GM23248 (cell line): ENCODE results near the gene ASAH2. TPM values are rescaled to one million over a fixed set of nuclear protein-coding genes. Genes with fewer than 3 reads are reported as not detected.
A peak's percentile ranks its signal among the peaks of the same experiment; 100 is the strongest.

Source experiments
- DNase-seq: peaks from one replicate; pipeline ENCODE4 v3.0.0-alpha.2; 2015
- H2AFZ ChIP-seq: fragments of 200-600 bp; sonication (generic); 2 replicates; pipeline ENCODE4 v1.6.1; 2016; ENCODE audit warnings: antibody characterized with exemption
- H3F3A ChIP-seq: fragments of 200-600 bp; sonication (generic); 2 replicates; pipeline ENCODE4 v1.6.1; 2016; ENCODE audit warnings: mild to moderate bottlenecking, antibody characterized with exemption, mixed run types; ENCODE audit not compliant: insufficient read depth
- H3K27ac ChIP-seq: fragments of 200-600 bp; sonication (generic); 2 replicates; pipeline ENCODE4 v1.5.1; 2016; ENCODE audit warnings: mild to moderate bottlenecking
- H3K27me3 ChIP-seq: fragments of 200-600 bp; sonication (generic); replicated peaks from 2 replicates; pipeline ENCODE4 v1.6.1; 2016; ENCODE audit warnings: mild to moderate bottlenecking; ENCODE audit not compliant: insufficient read depth
- H3K36me3 ChIP-seq: fragments of 200-600 bp; sonication (generic); 2 replicates; pipeline ENCODE4 v1.6.1; 2016; ENCODE audit warnings: low read depth, mild to moderate bottlenecking
- H3K4me1 ChIP-seq: fragments of 200-600 bp; sonication (generic); 2 replicates; pipeline ENCODE4 v1.6.1; 2016; ENCODE audit warnings: mild to moderate bottlenecking; ENCODE audit not compliant: insufficient read depth
- H3K4me2 ChIP-seq: fragments of 200-600 bp; sonication (generic); one replicate; pipeline ENCODE4 v1.6.1; 2016; ENCODE audit warnings: mild to moderate bottlenecking; ENCODE audit not compliant: unreplicated experiment
- H3K4me3 ChIP-seq: fragments of 200-600 bp; sonication (generic); 2 replicates; pipeline ENCODE4 v1.5.1; 2016; ENCODE audit warnings: mild to moderate bottlenecking
- H3K79me2 ChIP-seq: fragments of 200-600 bp; sonication (generic); 2 replicates; pipeline ENCODE4 v1.6.1; 2016; ENCODE audit warnings: mild to moderate bottlenecking; ENCODE audit not compliant: insufficient read depth
- H3K9ac ChIP-seq: fragments of 200-600 bp; sonication (generic); 2 replicates; pipeline ENCODE4 v1.6.1; 2016; ENCODE audit warnings: mild to moderate bottlenecking
- H3K9me2 ChIP-seq: fragments of 200-600 bp; sonication (generic); 2 replicates; pipeline ENCODE4 v1.6.1; 2016; ENCODE audit warnings: mixed run types, mild to moderate bottlenecking, moderate library complexity; ENCODE audit not compliant: insufficient read depth
- H3K9me3 ChIP-seq: fragments of 200-600 bp; sonication (generic); one replicate; pipeline ENCODE4 v1.6.1; 2017; ENCODE audit warnings: low read depth
- H4K20me1 ChIP-seq: fragments of 200-600 bp; sonication (generic); 2 replicates; pipeline ENCODE4 v1.6.0; 2016; ENCODE audit not compliant: insufficient read depth
- EZH2 ChIP-seq: fragments of 200-600 bp; sonication (generic); IDR thresholded peaks from 2 replicates; pipeline ENCODE4 v1.6.1; 2018; ENCODE audit warnings: antibody characterized with exemption, mild to moderate bottlenecking; ENCODE audit not compliant: insufficient read depth, poor library complexity, severe bottlenecking
- EZH2phosphoT487 ChIP-seq: fragments of 200-600 bp; sonication (generic); IDR thresholded peaks from 2 replicates; pipeline ENCODE4 v1.6.1; 2018; ENCODE audit warnings: antibody characterized with exemption, moderate library complexity, mild to moderate bottlenecking, low read depth; ENCODE audit not compliant: insufficient read depth
- WGBS, 2 experiments: methylation state at CpG; one replicate each; pipeline ENCODE4 v1.1.6; 2015 to 2017; ENCODE audit warnings: low lambda C conversion rate in 2 of 2, low coverage in 1 of 2; ENCODE audit errors: missing lambda C conversion rate in 2 of 2; 5-methylcytosine and 5-hydroxymethylcytosine counted together
- in situ Hi-C: fragments of 300-500 bp; cut with MboI; formaldehyde crosslinking; loops from 2 replicates; pipeline ENCODE4 v1.15.0; 2020
- polyA plus RNA-seq: library from polyadenylated mRNA; unstranded; fragments of >200 nt; fragmentation: Nextera tagmentation; extraction: Ambion mirVana; gene quantifications from 2 replicates; pipeline ENCODE4 v1.2.1, GENCODE V29; 2016
- total RNA-seq: library from RNA; depleted of rRNA; stranded (reverse); fragments of >200 nt; shearing (Covaris generic); gene quantifications from 2 replicates; pipeline ENCODE4 v1.2.3, GENCODE V29; 2014

The ASAH2 gene
- total and polyA plus RNA-seq, 2 experiments from 2014 or later, result 1.8 to 3.5 TPM

GRCh38 chr10:50286517-50286916, 35.2 kb upstream of the ASAH2 start:
- H2AFZ ChIP-seq, result no peak overlapping the region
- H3F3A ChIP-seq, result 0 out of 2 replicates have a peak, but pooled peaks cover 7% of the 10 kb centered on the region
- in situ Hi-C loops, result no loop called here
- no peak overlapping the region for H3K27ac ChIP-seq
- WGBS, 2 experiments, result 1 to 2% methylated on average over 2 of the region's 2 CpGs
- peak; percentile 85 for DNase-seq
- no peak overlapping the region for H3K9ac ChIP-seq
- H3K4me3 ChIP-seq, result no peak overlapping the region
- TF ChIP-seq EZH2phosphoT487 (no peak), EZH2 (no peak)
- no peaks in the 10 kb centered on the region for H4K20me1 ChIP-seq
- no peaks in the 10 kb centered on the region for H3K9me3 ChIP-seq
- H3K27me3 ChIP-seq, result no peaks in the 10 kb centered on the region
- no peaks in the 10 kb centered on the region for H3K9me2 ChIP-seq
- H3K4me2 ChIP-seq, result peak overlapping the region; percentile 49
- no peaks in the 10 kb centered on the region for H3K36me3 ChIP-seq
- H3K79me2 ChIP-seq, result no peaks in the 10 kb centered on the region
- H3K4me1 ChIP-seq, result peaks cover 12% of the 10 kb centered on the region

- no peaks in the 10 kb centered on the region for H4K20me1 ChIP-seq
- no peak overlapping the region for H2AFZ ChIP-seq
- H3K4me3 ChIP-seq, result no peak overlapping the region
- H3K9me2 ChIP-seq, result no peaks in the 10 kb centered on the region
- TF ChIP-seq EZH2 (no peak), EZH2phosphoT487 (no peak)
- no peaks in the 10 kb centered on the region for H3K79me2 ChIP-seq
- H3K27me3 ChIP-seq, result peaks cover 15% of the 10 kb centered on the region
- 67 to 78% methylated on average over 4 of the region's 4 CpGs for WGBS, 2 experiments
- DNase-seq, result no peak
- H3K36me3 ChIP-seq, result no peaks in the 10 kb centered on the region
- no peak overlapping the region for H3K4me2 ChIP-seq
- no peak overlapping the region for H3K9ac ChIP-seq
- in situ Hi-C loops, result no loop called here
- H3F3A ChIP-seq, result 0 out of 2 replicates have a peak, but pooled peaks cover 7% of the 10 kb centered on the region
- H3K9me3 ChIP-seq, result no peaks in the 10 kb centered on the region
- peaks cover 12% of the 10 kb centered on the region for H3K4me1 ChIP-seq
- no peak overlapping the region for H3K27ac ChIP-seq
Observed at GRCh38 chr10:50281967-50282522, 30.7 kb upstream of the ASAH2 start.

DNA sequence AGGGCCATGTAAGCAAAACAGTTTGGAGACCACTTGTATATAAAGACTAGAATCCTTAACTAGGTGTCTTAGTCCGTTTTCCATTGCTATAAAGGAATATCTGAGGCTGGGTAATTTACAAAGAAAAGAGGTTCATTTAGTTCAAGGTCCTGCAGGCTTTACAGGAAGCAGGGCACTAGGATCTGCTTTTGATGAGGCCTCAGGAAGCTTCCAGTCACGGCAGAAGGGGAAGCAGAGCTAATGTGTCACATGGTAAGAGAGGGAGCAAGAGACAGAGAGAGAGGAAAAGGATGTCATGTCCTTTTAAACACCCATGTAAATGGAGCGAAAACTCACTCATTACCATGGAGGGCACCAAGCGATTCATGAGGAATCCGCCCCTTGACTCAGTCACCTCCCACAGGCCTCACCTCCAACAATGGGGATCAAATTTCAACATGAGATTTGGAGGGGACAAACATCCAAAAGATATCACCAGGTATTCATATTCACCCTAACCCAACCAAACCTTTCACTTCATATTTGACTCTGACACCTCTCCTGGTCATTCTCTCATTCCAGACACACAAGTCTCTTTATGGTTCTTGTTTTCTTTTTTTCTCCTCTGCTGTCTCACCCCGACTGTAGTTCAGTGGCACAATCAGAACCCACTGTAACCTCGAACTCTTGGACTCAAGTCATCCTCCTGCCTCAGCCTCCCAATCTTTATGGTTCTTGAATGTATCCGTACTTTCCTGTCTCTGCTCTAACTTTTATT, 30.1 kb upstream of the ASAH2 start:
- H3K79me2 ChIP-seq, result no peaks in the 10 kb centered on the region
- no peak overlapping the region for H2AFZ ChIP-seq
- H3K4me1 ChIP-seq, result peaks cover 6% of the 10 kb centered on the region
- H3K9ac ChIP-seq, result no peak overlapping the region
- H3K36me3 ChIP-seq, result no peaks in the 10 kb centered on the region
- no peaks in the 10 kb centered on the region for H3K9me3 ChIP-seq
- in situ Hi-C loops, result no loop called here
- 0 out of 2 replicates have a peak, but pooled peaks cover 7% of the 10 kb centered on the region for H3F3A ChIP-seq
- no peak overlapping the region for H3K4me2 ChIP-seq
- peaks cover 21% of the 10 kb centered on the region for H3K27me3 ChIP-seq
- no peaks in the 10 kb centered on the region for H3K9me2 ChIP-seq
- no peak for TF ChIP-seq EZH2
- no peak for TF ChIP-seq EZH2phosphoT487
- DNase-seq, result no peak
- H4K20me1 ChIP-seq, result no peaks in the 10 kb centered on the region
- no peak overlapping the region for H3K4me3 ChIP-seq
- 71 to 76% methylated on average over 8 of the region's 8 CpGs for WGBS, 2 experiments
- H3K27ac ChIP-seq, result no peak overlapping the region

DNA sequence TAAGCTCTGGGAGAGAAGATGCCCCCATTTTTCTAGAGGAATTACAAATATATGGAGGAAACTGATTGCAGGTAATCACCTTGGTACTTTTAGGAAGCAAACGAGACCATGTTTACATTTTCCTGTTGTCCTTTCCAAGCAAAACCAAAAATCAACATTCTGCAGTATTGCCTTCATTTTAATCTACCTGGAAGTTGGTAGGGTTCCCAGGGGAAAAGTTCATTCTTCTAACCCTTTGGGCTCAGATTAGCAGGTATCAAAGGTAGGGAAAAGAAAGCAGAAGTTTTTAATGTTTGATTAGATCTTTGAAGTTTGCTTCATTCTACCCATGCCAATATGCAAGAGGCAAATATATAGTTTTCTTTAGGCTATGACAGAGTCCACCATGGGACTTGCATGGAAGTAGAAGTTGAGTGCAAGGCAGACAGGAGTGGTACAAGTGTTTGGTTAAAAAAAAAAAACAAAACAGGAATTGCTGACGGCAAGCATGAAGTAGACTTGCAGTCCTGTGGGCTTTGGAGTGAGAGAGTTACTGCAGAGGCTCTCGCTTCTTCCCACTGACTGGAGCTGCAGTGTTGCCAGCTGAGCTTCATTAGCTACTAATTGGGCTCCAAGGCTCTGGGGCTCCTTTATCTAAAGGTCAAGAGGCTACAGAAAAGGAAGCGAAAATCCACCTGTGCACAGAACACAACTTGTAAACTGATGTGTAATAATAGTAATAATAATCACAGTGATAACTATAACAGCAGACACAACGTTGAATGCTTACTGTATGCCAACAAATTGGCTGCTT, 28.9 kb upstream of the ASAH2 start:
- in situ Hi-C loops, result no loop called here
- no peak for TF ChIP-seq EZH2
- no peak for TF ChIP-seq EZH2phosphoT487
- Histone ChIP-seq H3K9ac (no peak overlapping the region), H3K79me2 (no peaks in the 10 kb centered on the region), H2AFZ (no peak overlapping the region), H3K27ac (no peak overlapping the region), H3F3A (no peaks in the 10 kb centered on the region), H3K4me2 (no peak overlapping the region), H3K36me3 (no peaks in the 10 kb centered on the region), H3K9me2 (no peaks in the 10 kb centered on the region), H4K20me1 (no peaks in the 10 kb centered on the region), H3K4me1 (no peaks in the 10 kb centered on the region), H3K27me3 (peaks cover 25% of the 10 kb centered on the region), H3K4me3 (no peak overlapping the region), H3K9me3 (no peaks in the 10 kb centered on the region)
- WGBS, 2 experiments, result 49 to 54% methylated on average over 5 of the region's 5 CpGs
- no peak for DNase-seq
